Hematopoietic multipotent progenitor cell treated with erythropoietin and hydrocortisone succinate and interleukin-3 and kit ligand, for 17 days (in vitro differentiated cells): ENCODE results near the gene B3GALT6.

Source experiments
- DNase-seq: peaks from one replicate; pipeline ENCODE4 v3.0.0-alpha.2; 2015; ENCODE audit warnings: low spot score

Gene B3GALT6

DNA sequence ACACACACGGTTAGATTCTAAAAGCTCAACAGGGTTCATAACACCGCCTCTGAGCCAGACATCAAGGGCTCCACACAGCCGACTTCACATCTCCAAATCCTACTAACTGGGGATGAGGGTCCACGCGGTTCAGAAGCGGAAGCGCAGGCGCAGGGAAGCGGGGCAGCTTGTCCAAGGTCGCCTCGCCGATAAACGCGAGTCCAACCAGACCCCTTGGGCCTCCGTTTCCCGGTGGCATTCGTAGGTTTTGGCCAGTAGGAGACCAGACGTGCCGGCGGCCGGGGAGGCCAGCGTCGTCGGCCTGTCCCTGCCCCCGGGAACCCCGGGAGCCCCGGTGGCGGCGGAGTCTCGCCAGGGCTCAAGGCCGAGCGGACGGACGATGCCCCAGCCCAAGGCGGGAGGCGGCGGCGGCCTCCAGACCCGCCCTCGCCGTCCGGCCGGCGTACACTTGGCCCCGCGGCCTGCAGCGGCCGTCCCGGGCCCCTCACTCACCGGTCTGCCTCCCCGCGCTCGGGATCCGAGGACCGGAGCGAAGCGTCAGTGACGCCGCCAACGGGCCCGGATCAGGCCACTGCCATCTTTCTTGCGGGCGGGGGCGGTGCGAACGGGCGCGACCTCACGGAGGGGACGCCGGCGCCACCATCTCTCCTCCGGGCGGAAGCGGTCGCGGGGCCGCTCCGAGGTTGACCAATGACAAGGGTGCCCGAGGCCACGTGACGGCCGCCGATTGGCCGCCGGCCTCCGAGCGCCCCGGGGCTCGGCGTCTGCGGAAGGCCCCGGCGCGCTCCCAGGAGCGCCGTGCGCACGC is 433 bp upstream of the B3GALT6 start, which contains the start of gene SDF4:
Gene SDF4, minus strand, starts transcription at position 602 of the 808 bp plus-strand sequence. CDS start 3,229 bp downstream, outside the sequence.
- peak; percentile 98 for DNase-seq

DNA sequence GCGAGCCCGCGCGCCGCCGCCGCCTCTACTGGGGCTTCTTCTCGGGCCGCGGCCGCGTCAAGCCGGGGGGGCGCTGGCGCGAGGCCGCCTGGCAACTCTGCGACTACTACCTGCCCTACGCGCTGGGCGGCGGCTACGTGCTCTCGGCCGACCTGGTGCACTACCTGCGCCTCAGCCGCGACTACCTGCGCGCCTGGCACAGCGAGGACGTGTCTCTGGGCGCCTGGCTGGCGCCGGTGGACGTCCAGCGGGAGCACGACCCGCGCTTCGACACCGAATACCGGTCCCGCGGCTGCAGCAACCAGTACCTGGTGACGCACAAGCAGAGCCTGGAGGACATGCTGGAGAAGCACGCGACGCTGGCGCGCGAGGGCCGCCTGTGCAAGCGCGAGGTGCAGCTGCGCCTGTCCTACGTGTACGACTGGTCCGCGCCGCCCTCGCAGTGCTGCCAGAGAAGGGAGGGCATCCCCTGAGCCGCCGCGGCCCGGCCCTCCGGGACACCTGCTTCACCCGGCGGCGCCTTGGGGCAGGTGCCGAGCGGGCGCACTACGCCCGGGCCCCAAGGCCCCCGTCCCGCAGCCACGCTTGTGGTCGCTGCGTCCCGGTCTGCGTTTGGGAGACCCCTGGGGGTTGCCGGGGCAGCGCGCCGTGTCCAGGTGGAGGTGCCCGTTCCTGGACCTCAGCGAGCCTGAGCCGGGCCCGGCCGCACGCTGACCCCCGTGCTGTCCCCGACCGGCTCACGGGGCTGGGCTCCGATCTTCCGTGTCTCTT is 944 bp downstream of the B3GALT6 start:
- no peak for DNase-seq

DNA sequence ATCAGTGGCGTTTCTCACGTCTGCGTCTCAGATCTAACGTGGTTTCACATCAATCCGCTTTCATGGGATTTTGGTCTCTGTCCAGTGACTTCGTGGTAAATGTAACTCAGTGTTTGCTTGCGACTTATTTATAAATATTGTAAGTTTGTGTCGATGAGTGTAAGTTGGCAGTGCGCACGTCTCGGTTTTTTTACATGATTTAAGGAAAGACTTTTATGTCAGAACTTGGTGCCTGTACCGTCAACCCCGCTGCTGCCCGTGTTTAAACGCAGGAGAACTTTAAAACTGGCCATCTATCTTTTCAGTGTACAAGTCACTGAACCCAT is 1.5 kb downstream of the B3GALT6 start:
- DNase-seq = no peak

DNA sequence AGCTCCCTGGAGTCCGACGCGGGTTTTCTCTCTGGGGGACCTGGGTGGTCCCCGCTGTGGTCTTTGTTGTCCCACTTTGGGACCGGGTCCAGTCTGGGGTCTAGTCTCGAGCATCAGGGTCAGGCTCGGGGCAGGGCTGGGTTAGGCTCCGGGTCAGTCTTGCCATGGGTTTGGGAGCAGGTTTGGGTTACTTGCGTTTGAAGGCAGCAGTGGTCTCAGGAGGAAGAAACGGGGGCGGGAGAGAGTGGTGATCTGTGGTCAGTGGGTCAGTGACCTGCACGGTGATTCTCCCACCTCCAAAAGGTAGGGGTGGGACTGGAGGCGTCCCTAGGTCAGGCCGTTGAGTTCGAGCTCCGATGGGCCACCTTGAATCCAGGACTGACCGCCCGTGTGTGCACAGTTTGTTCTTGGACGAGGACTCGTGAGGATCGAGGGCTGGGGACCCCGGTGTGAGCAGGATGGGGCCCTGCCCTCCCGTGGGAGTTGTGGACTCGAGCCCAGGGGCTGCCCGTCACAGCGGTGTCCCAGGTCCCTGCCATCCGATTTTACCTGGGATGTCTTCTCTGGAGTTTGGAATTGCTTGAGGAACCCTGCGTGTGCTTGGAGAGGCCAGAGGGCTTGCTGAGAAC is 2.3 kb downstream of the B3GALT6 start:
- DNase-seq = no peak

DNA sequence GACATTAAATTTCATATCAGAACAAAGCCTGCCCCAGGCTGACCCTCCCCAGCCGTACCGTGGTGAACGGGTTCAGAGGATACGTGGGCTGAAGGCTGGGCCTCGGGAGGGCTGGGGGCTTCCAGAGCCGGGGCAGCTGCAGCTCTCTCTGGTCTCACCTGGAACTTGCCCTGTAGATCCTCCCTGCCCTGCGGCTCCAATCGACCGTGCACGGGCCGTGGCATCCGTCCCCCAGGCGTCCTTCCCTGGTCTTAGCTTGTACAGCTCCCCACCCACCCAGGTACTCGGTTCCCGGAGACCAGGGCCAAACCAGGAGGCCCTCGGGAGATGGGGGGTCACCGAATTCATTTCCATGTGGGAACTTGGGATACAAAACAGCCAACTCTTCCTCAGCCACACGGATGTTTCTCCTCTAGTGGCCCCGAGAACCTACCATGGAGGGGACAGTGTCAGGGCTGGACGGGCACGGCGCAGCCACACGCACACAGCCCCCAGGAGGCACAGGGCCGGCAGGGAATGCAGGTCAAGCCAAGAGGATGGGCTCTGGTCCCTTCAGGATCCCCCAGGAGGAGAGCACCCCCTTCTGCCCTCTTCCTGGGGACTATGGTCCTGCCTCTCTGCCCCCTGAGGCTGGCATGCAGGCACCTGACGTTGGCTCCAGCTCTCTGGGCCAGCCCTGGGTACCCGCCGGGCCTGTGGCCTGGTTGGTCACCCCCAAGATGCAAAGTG is 3.1 kb downstream of the B3GALT6 start:
- no peak for DNase-seq

DNA sequence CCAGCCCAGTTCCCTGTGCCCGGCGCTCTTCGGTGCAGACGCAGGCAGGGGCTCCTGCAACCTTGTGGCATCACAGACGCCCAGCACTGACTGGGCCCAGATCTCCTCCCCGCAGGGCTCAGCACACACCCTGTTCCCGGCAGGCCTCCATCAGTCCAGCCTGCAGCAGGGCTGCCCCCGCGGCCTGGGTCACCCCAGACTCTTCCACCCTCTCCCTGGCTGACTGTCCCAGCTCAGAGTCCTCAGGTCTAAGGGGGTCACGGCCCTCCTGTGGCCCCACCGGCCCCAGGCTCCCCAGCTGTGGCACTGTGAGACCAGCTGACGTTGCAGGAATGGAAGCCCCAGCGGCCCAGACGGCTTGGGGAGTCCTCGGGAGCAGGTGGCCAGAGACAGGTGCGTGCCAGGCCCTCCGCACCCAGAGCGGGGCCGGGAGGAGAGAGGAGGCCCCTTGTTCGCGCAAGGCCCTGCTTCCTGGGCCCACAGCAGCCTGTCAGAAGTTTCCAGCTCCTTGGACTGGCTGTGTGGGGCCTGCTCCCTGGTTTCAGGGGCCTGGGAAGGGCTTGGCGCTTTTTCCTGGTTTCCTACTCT is 4.2 kb downstream of the B3GALT6 start:
- DNase-seq = no peak

DNA sequence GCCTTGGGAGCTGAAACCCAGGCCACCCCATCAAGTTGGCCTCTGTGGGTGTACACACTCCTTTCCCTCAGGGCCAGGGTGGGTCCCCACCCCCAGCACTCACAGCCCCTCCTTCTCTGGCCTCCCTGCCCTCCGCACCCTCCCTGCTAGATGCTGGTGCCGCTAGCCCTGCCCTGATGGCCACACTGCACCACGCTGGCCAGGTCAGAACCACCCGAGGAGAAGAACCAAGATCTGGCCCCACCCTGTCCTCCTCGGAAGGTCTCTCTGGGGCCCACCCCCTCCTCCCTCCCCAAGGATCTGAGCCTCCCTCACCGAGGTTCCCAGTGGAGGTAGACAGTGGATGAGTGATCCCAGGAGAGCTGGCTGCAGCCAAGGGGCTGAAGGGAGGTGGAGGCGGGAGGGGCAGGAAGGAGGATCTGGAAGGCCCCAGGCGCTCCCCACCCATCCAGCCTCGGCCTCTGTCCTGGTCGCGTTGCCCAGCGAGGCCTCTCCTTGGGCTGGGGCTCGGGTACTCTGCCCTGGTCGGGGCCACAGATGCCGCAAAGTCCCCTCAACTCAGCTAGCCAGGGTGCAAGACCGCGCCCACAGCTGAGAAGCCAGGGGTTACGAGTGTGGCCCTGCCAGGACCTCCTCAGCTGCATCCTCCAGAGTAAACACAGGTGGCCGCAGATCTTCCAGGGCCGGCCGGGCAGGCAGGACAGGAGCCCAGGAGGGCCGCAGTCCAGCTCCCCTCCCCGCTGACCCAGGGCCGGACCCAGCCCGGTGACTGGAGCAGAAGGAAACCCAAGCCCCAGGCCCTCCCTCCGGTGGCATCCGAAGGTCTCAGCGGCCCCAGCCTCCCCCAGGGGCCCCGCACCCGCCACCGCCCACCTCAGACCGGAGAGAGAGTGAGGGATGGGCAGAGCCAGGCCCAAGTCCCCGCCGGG is 5.2 kb downstream of the B3GALT6 start:
- DNase-seq = no peak

DNA sequence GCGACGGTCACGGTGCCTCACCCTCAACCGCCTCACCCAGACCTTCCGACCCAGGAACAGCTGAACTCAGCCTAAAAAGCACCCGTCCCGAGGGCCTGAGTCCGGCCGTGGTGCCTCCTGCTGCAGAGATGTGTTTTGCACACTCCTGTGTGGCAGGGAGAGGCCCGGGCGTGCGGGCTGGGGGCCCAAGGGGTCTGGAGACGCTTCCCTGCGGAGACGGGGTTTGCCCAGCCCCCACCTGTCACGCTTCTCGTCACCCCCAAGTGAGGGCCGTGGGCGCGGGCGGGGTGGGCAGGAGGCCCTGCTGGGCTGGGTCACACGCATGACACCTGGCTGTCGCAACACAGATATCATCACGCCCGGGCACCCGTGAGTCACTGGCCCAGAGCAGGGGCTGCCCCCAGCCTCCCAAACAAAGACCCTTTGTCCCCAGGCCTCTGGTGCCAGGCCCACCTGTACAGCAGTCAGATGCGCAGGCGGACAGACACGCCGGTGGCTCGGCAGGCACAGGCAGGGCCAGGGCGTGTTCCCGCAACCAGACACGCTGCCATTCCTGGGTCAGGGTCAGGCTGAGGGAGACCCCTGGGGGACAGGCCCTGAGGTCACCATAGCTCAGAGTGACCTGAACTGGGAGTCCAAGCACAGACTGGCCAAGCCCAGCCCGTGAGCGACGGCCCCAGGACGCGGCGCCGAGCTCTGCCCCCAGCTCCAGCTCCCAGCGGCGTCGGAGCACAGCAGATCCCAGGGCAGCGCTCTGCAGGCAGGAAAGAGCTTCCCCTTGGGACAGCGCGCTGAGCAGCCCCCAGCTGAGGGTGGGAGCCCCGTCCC is 6.1 kb downstream of the B3GALT6 start:
- no peak for DNase-seq

DNA sequence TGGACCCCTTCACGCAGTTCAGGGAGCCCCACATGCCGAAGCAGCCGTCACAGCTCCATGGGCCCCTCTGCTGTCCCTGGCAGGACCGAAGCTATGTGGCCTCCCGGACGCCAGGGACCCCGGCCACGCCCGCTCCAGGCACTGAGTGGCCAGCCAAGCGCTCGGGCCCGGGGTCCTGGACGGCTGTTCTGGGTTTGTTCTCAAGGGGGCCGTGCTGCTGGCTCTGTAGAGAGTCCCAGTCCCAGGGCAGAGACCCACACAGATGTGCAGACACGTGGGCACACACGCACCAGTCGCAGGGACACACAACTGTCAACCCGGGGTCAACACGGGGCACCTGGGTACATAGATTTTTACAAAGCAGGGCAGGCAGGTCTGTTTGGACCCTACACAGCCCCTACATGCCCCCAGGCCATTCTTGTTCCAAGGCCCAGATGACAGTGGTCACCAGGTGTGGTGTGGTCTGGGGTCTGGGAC is 6.7 kb downstream of the B3GALT6 start:
- DNase-seq = no peak

DNA sequence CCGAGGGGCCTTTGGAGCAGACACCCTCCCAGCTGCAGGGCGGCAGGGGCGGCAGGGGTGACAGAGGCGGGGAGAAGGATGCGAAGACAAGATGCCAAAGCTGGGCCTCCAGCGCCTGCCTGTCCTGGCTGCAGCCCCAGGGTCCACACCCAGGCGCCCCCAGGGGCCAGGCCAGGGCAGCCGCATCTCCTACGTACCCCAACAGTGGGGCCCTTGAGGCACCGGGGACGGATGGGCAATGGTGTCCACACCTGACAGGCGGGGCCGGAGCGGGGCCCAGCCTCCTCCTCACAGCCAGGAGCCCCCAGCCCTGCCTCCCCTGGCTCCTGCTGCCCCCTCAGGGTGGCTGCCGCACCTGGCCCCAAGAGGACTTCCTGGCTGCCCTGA is 7.2 kb downstream of the B3GALT6 start:
- DNase-seq = no peak

DNA sequence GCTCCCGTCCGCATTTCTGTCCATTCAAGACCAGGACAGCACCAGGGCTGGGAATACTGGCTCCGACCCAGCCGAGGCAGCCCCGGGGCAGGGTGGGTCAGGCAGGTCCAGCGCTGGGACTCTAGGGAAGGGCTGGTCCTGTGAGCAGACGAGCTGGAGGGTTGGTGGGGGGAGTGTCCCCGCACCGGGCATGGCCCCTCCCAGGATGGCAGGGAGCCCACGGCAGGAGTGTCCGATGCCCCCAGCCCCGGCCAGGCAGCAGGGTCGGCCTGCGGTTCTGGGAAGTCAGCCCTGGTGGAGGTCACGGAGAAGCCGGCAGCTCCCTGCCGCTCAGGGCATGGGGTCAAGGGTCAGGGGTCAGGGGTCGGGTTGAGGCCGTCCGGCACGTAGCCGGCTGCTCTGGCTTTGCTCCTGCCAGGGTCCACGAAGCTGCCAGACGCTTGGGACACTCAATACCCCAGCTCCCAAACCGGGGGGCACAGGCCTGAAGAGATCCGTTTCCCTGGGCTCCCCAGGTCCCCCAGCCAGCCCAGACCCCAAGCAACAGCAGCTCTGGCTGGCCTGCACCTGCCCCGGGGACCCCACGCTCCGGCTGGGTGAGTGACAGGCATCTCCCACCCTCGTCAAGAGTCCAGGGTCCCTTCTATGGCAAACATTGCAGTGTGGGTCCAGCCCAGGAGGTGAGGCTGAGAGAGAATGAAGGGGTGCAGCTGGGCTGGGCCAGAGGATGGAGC is 7.7 kb downstream of the B3GALT6 start:
- no peak for DNase-seq

DNA sequence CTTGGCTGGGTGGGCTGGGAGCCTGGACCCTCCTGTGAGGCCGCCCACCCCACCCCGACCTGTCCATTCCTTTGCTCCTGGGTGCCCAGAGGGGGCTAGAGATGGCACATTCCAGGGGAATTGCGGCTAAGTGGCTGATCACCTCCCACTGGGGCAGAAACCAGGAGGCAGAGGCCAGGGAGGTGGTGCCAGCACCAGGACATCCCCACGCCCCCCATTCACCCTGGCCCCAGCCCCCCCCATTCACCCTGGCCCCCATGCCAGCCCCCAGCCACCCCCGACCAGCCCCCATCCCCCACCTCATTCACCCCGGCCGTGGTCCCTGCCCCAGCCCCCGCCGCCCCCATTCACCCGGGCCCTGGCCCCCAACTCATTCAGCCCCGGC is 8.3 kb downstream of the B3GALT6 start:
- no peak for DNase-seq

DNA sequence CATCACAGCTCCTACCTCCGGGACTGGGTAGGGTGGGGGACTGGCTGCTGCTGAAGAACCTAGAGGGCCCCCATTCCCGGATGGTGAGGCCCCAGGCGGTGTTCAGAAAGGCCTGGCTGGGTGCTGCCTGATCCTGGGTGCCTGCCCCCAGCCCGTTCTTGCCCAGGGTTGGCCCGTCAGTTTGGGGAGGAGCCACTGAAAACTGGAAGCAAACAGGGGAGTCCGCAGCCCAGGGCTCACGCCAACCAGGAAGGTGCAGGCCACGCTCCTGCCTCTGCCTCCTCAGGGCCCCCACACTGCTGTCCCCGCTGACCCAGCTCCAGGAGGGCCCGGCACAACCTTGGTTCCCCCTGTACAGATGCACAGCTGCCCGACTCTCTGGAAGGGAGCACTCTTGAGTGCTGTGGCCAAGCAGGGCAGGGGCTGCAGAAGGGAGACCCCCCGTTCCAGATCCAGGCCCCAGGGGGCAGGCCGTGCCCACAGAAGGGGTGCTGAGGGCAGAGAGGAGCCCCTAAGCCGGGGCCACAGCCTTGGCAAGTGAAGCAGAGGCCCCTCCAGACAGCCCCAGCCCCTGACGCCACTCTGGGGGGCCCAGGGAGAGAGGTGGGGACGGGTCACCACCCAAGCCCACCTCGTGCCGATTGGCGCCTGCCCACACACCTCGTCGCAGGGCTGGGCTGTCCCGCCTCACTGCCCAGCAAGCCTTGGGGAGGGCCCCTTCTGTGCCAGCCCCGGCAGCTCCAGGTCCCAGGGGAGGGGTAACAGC is 9.0 kb downstream of the B3GALT6 start:
- DNase-seq = no peak

DNA sequence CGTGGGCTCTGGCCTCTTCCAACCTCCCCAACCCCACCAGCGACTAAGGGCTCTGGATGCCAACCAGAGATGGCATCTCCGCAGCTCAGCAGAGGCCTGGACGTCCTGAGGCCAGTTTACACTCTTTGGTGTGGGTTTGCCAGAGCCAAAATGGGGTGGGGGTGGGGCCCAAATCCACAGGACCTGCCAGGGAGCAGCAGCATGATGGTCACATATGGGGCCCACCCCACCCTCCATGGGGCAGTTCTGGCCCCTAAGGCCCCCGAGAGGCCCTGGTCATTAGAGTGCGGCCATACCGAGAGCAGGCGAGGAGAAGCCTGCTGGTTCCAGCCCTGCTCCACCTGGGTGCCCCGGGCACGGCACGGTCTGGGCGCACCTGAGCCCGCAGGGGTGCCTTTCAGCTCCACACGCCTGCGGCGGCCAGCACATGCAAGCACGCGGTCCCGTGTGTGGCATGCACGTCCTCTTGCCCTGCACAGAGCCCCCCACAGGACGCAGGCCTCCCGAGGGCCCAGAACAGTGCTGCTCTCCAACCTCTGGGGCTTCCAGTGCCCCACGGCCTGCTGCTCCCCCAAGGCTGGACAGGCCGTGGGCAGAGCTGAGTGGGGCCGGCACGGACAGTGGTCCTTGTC is 9.7 kb downstream of the B3GALT6 start:
- DNase-seq = no peak

DNA sequence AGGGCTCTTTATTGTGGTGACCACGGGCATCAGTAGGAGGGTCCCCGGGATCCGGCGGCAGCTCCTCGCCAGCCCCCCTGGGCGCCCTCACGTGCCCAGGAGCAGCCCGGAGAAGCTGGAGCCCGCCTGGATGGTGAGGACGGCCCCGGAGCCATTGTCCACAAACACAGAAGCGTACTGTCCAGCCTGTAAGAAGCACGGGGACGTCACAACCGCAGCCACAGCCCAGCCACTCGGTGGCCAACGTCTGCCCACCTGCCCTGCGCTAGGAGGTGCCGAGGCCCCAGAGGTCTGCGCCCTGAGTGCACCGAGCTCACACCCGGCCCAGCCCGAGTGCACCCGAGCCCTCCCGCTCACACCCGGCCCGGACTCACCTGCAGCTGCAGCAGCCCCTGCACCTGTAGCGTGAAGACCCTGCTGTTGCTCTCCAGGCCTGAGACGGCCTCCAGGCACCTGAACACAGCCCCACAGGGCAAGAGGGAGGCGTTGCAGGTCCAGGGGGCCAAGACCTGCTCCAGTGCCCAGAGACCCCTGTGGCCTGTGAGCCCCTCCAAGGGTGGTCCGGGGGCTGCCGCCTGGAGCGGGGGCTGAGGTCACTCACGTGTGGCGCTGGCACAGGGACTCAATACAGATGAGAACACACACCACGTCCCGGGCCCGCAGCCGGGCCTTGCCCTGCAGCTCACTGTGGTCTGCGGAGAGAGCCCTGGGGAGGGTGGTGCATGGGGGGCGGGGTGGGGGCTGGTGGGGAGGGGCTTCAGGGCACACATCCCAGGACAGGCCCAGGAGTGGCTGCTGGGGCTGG is 10.6 kb downstream of the B3GALT6 start:
- DNase-seq = no peak

DNA sequence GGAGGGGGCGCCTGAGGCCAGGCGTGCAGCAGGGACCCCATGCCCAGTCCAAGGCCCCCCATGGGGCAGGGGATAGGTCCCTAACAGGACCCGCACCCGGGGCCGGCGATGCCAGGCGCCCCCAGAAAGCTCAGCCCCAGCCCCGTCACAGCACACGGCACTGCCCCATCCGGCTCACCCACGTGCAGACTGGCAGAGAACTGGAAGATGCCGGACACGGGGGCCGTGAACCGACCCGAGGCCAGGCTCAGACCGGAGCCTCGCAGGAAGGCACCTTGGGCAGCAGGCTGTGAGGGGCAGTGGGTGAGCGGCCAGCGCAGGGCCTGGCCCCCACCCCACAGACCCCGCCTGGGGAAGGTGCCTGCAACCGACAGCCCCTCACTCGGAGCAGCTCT is 11.2 kb downstream of the B3GALT6 start:
- DNase-seq = no peak

DNA sequence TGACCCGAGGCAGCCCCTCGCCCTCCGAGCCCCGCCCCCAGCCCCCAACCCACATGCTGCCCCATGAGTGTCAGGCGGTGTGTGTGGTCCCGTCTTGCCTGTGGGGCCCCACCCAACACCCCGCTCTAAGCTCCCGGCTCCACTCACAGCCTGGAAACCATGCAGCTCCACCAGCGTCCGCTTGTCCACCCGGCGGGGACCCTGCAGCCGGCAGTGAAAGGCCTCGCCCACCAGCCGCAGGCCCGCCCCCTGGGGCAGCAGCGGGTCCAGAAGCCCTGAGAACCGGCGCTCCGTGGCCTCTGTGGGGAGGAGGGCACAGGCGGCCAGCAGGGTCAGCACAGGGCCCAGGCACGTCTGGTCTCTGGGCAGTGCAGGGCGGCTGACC is 11.8 kb downstream of the B3GALT6 start:
- DNase-seq = no peak
